Thyroid gland (tissue), 4 donors: ENCODE measurements around the gene OR5K1.

Experiments
- POLR2A ChIP-seq, 2 donors: fragments of 450-650 bp; IDR thresholded peaks; one replicate each; pipeline ENCODE4 v1.6.1; 2017; ENCODE audit warnings: antibody characterized with exemption in 2 of 2, mild to moderate bottlenecking in 2 of 2, moderate library complexity in 1 of 2
- TF ChIP-seq, protein P1 (sequence below), 6 experiments: fragments of 200-600 bp in 3 of 6; fragments of 450-650 bp in 3 of 6; sonication (generic) in 3 of 6; IDR thresholded peaks; one replicate each; pipeline ENCODE4 v1.5.1; 2016 to 2019; ENCODE audit warnings: antibody characterized with exemption in 6 of 6, mild to moderate bottlenecking in 2 of 6, inconsistent platforms in 1 of 6, moderate library complexity in 1 of 6

- TF ChIP-seq, protein P1, sequence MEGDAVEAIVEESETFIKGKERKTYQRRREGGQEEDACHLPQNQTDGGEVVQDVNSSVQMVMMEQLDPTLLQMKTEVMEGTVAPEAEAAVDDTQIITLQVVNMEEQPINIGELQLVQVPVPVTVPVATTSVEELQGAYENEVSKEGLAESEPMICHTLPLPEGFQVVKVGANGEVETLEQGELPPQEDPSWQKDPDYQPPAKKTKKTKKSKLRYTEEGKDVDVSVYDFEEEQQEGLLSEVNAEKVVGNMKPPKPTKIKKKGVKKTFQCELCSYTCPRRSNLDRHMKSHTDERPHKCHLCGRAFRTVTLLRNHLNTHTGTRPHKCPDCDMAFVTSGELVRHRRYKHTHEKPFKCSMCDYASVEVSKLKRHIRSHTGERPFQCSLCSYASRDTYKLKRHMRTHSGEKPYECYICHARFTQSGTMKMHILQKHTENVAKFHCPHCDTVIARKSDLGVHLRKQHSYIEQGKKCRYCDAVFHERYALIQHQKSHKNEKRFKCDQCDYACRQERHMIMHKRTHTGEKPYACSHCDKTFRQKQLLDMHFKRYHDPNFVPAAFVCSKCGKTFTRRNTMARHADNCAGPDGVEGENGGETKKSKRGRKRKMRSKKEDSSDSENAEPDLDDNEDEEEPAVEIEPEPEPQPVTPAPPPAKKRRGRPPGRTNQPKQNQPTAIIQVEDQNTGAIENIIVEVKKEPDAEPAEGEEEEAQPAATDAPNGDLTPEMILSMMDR (IDR thresholded peaks at IDR 0.05), result no peak
- TF ChIP-seq POLR2A (IDR thresholded peaks at IDR 0.05), result no peak
Observed at GRCh38 chr3:98501863-98502576, 39.0 kb downstream of the OR5K1 start.
